Ovary (tissue), 9 donors: ENCODE measurements around the gene HIRA. TPM values are rescaled to one million over a fixed set of nuclear protein-coding genes. Genes with fewer than 3 reads are reported as not detected.
"Not testable (repeated sequence)": the region's sequence is repeated elsewhere in the genome, so short reads cannot be mapped to it uniquely, and the experiment has no call there.

Experiments
- DNase-seq, 5 donors: peaks; one replicate each; pipeline ENCODE4 v3.0.0-alpha.2; 2019 to 2020
- H3K27ac ChIP-seq, 2 donors: fragments of 200-600 bp; one replicate each; pipeline versions ENCODE4 v1.5.1 to v1.8.0; 2019 to 2022
- H3K27me3 ChIP-seq: fragments of 200-600 bp; one replicate; pipeline ENCODE4 v1.8.0; 2022
- H3K36me3 ChIP-seq: fragments of 200-600 bp; sonication (generic); one replicate; pipeline ENCODE4 v1.5.1; 2019
- H3K4me1 ChIP-seq: one replicate; pipeline ENCODE4 v1.8.1; 2013; ENCODE audit warnings: mild to moderate bottlenecking, moderate library complexity; ENCODE audit not compliant: insufficient read depth
- H3K4me3 ChIP-seq: fragments of 200-600 bp; sonication (generic); one replicate; pipeline ENCODE4 v1.5.1; 2017
- H3K9me3 ChIP-seq, 2 donors: fragments of 200-600 bp in 1 of 2; sonication (generic) in 1 of 2; one replicate each; pipeline versions ENCODE4 v1.5.1 to v1.8.1; 2013 to 2019; ENCODE audit warnings: mild to moderate bottlenecking in 1 of 2, moderate library complexity in 1 of 2
- EP300 ChIP-seq: sonication (generic); formaldehyde crosslinking; IDR thresholded peaks from one replicate; pipeline ENCODE4 v1.6.1; 2017; ENCODE audit warnings: antibody characterized with exemption
- POLR2A ChIP-seq: fragments of 450-650 bp; IDR thresholded peaks from one replicate; pipeline ENCODE4 v1.6.1; 2017; ENCODE audit warnings: antibody characterized with exemption, mild to moderate bottlenecking, moderate library complexity
- WGBS, 3 donors: extraction: QIAGEN DNeasy Blood & Tissue Kit in 1 of 3; methylation state at CpG; one replicate each; pipeline versions ENCODE4 v1.1.5 to v1.1.7; 2013 to 2017; 5-methylcytosine and 5-hydroxymethylcytosine counted together
- intact Hi-C, 4 donors: fragments of 100-400 bp; cut with DNase I; formaldehyde crosslinking; loops; one replicate each; pipeline versions ENCODE4 v1.11.0 to v1.15.1; 2022 to 2023
- polyA plus RNA-seq, 2 donors: library from polyadenylated mRNA; stranded (reverse); fragments of 200-250 nt in 1 of 2; fragments of 350-450 nt in 1 of 2; fragmentation: Illumina TruSeq in 1 of 2; extraction: RNeasy Lipid Tissue Mini Kit (QIAGEN cat#74804) in 1 of 2; gene quantifications; one replicate each; pipeline ENCODE4 v1.2.3, GENCODE V29; 2013 to 2014
- total RNA-seq, 7 donors: library from RNA; depleted of rRNA in 2 of 7; stranded (reverse); fragments of >200 nt in 2 of 7; fragmentation: NEBNext Ultra II Directional in 3 of 7; extraction: Animal tissue kit (Norgen Biotek cat#: 25700) in 3 of 7; gene quantifications; one replicate each; pipeline versions ENCODE4 v1.1.0 to v1.2.4, GENCODE V29; 2016 to 2023
- TF ChIP-seq, protein P1 (sequence below), 3 donors: fragments of 450-650 bp in 2 of 3; fragments of 200-600 bp in 1 of 3; IDR thresholded peaks; one replicate each; pipeline versions ENCODE4 v1.5.1 to v1.8.0; 2016 to 2022; ENCODE audit warnings: antibody characterized with exemption in 3 of 3, mild to moderate bottlenecking in 1 of 3
- donor health status: DM: no; HTN: no; CAD: no; lungs with moderate emphysema.
- donor health status: DM: no; HTN: no; CAD: no.
- donor health status: Bipolar disorder and iron deficiency.
- donor health status: DM: yes; HTN: yes; CAD: no.
- donor health status: DM: no; HTN: no; CAD: no.
- donor health status: DM: yes; HTN: yes; CAD: no.

The HIRA gene
- total and polyA plus RNA-seq, 9 donors: 7.2 to 31.6 (median 19.8) TPM

DNA sequence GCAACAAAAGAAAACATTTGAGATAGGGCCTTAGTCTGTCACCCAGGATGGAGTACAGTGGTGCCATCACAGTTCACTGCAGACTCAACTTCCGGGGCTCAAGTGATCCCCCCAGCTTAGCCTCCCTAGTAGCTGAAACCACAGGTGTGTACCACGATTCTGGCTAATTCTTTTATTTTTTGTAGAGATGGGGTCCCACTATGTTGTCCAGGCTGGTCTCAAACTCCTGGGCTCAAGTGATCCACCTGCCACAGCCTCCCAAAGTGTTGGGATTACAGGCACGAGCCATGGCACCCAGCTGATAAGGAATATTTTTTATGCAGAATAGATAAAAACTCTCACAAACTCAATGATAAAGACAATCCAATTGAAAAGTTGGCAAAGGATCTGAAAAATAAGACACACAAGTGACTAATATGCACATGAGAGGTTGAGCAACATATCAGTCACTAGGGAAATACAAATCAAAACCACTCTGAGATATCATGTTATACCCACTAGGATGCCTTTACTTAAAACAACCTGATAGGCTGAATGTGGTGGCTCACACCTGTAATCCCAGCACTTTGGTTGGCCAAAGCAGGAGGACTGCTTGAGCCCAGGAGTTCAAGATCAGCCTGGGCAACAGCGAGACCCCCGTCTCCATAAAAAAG lies 106.1 kb downstream of the HIRA start:
- Histone ChIP-seq H3K27ac (no peak overlapping the region), H3K4me3 (no peak overlapping the region), H3K27me3 (no peaks in the 10 kb centered on the region), H3K36me3 (no peaks in the 10 kb centered on the region), H3K4me1 (no peaks in the 10 kb centered on the region), H3K9me3 (no peaks in the 10 kb centered on the region)
- WGBS, 3 donors: 87 to 89% (median 89%) methylated on average over 5 of the region's 5 CpGs
- TF ChIP-seq EP300 (no peak), POLR2A (no peak)
- TF ChIP-seq, protein P1, sequence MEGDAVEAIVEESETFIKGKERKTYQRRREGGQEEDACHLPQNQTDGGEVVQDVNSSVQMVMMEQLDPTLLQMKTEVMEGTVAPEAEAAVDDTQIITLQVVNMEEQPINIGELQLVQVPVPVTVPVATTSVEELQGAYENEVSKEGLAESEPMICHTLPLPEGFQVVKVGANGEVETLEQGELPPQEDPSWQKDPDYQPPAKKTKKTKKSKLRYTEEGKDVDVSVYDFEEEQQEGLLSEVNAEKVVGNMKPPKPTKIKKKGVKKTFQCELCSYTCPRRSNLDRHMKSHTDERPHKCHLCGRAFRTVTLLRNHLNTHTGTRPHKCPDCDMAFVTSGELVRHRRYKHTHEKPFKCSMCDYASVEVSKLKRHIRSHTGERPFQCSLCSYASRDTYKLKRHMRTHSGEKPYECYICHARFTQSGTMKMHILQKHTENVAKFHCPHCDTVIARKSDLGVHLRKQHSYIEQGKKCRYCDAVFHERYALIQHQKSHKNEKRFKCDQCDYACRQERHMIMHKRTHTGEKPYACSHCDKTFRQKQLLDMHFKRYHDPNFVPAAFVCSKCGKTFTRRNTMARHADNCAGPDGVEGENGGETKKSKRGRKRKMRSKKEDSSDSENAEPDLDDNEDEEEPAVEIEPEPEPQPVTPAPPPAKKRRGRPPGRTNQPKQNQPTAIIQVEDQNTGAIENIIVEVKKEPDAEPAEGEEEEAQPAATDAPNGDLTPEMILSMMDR (IDR thresholded peaks at IDR 0.05): no peak
- DNase-seq: no peak
- intact Hi-C loops: no loop called here

DNA sequence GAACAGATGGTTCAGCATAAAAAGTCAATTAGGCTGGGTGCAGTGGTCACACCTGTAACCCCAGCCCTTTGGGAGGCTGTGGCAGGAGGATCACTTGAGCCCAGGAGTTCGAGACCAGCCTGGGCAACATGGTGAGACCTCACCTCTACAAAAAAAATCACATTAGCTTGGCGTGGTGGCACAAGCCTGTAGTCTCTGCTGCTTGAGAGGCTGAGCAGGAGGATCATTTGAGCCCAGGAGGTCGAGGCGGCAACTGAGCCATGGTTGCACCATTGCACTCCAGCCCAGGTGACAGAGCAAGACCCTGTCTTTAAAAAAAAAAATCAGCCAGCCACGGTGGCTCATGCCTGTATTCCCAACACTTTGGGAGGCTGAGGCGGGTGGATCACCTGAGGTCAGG lies 108.1 kb downstream of the HIRA start:
- intact Hi-C loops, H3K9me3 ChIP-seq, H3K27ac ChIP-seq, H3K4me1 ChIP-seq, H3K4me3 ChIP-seq, H3K27me3 ChIP-seq, H3K36me3 ChIP-seq, DNase-seq: not testable (repeated sequence)
- WGBS, 3 donors: 86 to 94% (median 92%) methylated on average over 6 of the region's 6 CpGs

DNA sequence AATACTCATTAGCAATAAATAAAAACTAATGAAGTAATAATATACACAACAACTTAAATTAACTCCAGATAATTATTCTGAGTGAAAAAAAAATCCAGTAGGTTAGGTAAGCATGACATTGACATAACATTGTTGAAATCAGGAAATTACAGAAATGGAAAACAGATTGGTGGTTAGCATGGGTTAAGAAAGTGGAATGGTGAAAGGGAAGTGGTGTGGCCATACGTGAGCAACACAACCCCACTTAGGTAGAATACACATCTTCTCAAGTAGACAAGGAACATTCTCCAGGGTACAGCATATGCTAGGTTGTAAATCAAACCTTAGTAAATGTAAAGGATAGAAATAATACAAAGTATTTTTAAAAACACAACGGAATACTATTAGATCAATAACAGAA lies 109.8 kb downstream of the HIRA start:
- H3K9me3 ChIP-seq: no peaks in the 10 kb centered on the region
- DNase-seq: no peak
- TF ChIP-seq POLR2A (no peak), EP300 (no peak)
- TF ChIP-seq, protein P1 (IDR thresholded peaks at IDR 0.05): no peak
- intact Hi-C loops: no loop called here
- H3K4me1 ChIP-seq: no peaks in the 10 kb centered on the region
- no peaks in the 10 kb centered on the region for H3K36me3 ChIP-seq
- H3K27me3 ChIP-seq: no peaks in the 10 kb centered on the region
- no peak overlapping the region for H3K4me3 ChIP-seq
- no peak overlapping the region for H3K27ac ChIP-seq
- 87% methylated on average over 2 of the region's 2 CpGs for WGBS, 3 donors

DNA sequence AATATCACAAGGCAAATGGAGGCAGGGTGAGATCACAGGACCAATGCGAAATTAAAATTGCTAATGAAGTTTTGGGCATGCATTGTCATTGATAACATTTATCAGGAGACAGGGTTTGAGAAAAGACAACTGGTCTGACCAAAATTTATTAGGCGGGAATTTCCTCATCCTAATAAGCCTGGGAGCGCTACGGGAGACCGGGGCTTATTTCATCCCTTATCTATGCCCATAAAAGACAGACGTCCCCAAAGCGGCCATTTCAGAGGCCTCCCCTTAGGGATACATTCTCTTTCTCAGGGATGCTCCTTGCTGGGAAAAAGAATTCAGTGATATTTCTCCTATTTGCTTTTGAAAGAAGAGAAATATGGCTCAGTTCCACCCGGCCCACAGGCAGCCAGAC lies 111.4 kb downstream of the HIRA start:
- WGBS, 3 donors: 78 to 90% (median 86%) methylated on average over 8 of the region's 8 CpGs
- intact Hi-C loops, H3K4me1 ChIP-seq, H3K36me3 ChIP-seq, H3K4me3 ChIP-seq, DNase-seq, H3K27me3 ChIP-seq, H3K27ac ChIP-seq, H3K9me3 ChIP-seq: not testable (repeated sequence)

DNA sequence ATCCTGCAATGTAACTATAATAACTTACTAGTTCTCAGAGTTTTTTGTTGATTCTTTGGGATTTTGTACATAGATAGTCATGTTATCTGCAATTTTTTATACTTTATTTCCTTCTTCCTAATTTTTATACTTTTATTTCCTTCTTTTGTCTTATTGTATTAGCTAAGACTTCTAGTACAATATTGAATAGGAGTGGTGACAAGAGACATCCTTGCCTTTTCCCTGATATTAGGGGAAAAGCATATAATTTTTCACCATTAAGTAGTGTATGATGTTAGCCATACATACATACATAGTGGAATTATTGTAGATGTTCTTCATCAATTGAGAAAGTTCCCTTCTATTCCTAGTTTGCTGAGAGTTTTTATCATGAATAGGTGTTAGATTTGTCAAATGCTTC lies 112.3 kb downstream of the HIRA start:
- Histone ChIP-seq H3K9me3 (no peaks in the 10 kb centered on the region), H3K4me3 (no peak overlapping the region), H3K27ac (no peak overlapping the region), H3K36me3 (no peaks in the 10 kb centered on the region), H3K4me1 (no peaks in the 10 kb centered on the region), H3K27me3 (no peaks in the 10 kb centered on the region)
- intact Hi-C loops: no loop called here
- no peak for DNase-seq
- TF ChIP-seq, protein P1 (IDR thresholded peaks at IDR 0.05): no peak
- TF ChIP-seq POLR2A: no peak
- no peak for TF ChIP-seq EP300
